IMR-90 (cell line): ENCODE results near the gene MNT.

Experiments
- BHLHE40 ChIP-seq: fragments of 150-350 bp; IDR thresholded peaks from 2 replicates; pipeline ENCODE4 v1.6.1; 2016; ENCODE audit warnings: mild to moderate bottlenecking, low read depth, low read length
- FOS ChIP-seq: fragments of 150-350 bp; IDR thresholded peaks from 2 replicates; pipeline ENCODE4 v1.6.1; 2016; ENCODE audit warnings: low read depth, low read length
- MXI1 ChIP-seq: IDR thresholded peaks from 2 replicates; pipeline ENCODE4 v1.6.1; 2012; ENCODE audit warnings: low read depth, mild to moderate bottlenecking, low read length, moderate library complexity, borderline replicate concordance
- TF ChIP-seq, protein P1 (sequence below): conservative IDR thresholded peaks from 2 replicates; pipeline ENCODE4 v1.5.1; 2012; ENCODE audit warnings: mild to moderate bottlenecking, low read depth, low read length, improper control_type of control experiment

DNA sequence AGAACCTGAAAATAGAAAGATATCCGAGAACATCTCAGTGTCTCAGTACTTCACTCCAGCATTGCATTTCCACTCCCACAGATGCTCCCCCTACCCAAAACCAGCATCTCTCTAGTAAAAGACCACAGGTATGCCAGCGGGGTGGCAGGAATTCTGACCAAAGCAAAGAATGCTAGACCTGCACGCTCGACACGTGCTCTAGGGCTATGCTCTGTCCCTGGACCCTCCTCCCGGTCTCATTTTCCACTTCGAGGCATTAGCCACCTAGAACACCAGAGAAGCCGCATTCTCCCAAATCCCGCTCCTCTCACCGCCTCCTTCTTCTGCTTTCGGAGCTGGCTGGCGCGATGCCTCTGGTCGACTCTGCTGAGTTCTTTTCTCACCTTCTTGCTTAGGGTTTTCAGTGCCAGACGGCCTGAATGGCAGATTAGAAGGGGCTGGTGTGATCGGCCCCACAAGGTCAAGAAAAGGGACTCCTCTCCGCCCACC is 65.1 kb downstream of the MNT start:
- TF ChIP-seq, protein P1, sequence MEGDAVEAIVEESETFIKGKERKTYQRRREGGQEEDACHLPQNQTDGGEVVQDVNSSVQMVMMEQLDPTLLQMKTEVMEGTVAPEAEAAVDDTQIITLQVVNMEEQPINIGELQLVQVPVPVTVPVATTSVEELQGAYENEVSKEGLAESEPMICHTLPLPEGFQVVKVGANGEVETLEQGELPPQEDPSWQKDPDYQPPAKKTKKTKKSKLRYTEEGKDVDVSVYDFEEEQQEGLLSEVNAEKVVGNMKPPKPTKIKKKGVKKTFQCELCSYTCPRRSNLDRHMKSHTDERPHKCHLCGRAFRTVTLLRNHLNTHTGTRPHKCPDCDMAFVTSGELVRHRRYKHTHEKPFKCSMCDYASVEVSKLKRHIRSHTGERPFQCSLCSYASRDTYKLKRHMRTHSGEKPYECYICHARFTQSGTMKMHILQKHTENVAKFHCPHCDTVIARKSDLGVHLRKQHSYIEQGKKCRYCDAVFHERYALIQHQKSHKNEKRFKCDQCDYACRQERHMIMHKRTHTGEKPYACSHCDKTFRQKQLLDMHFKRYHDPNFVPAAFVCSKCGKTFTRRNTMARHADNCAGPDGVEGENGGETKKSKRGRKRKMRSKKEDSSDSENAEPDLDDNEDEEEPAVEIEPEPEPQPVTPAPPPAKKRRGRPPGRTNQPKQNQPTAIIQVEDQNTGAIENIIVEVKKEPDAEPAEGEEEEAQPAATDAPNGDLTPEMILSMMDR, result no peak
- TF ChIP-seq MXI1 (no peak), BHLHE40 (no peak), FOS (no peak)
